ENCODE results near the gene GAB1.

DNA sequence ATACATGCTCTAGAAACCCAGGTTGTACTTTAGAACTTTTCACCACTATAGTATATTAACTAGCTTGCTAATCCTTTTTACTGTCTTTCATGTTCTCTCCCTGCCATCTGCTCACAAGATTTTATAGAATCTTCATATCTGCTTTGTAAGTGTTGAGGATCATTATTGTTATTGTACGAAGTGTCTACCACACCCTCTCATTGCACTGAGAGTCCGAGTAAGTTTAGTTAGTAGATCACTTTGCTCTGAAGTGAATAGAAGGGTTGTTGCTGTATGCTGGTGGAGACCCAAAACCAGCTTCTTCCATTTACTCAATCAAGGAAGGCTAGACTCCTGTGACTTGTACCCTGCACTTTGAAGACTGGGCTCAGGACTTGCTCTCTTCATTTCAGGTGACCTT is 17.1 kb downstream of the GAB1 start:
- TF ChIP-seq, protein P1, sequence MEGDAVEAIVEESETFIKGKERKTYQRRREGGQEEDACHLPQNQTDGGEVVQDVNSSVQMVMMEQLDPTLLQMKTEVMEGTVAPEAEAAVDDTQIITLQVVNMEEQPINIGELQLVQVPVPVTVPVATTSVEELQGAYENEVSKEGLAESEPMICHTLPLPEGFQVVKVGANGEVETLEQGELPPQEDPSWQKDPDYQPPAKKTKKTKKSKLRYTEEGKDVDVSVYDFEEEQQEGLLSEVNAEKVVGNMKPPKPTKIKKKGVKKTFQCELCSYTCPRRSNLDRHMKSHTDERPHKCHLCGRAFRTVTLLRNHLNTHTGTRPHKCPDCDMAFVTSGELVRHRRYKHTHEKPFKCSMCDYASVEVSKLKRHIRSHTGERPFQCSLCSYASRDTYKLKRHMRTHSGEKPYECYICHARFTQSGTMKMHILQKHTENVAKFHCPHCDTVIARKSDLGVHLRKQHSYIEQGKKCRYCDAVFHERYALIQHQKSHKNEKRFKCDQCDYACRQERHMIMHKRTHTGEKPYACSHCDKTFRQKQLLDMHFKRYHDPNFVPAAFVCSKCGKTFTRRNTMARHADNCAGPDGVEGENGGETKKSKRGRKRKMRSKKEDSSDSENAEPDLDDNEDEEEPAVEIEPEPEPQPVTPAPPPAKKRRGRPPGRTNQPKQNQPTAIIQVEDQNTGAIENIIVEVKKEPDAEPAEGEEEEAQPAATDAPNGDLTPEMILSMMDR (IDR thresholded peaks at IDR 0.05) = no peak
- no peak for TF ChIP-seq POLR2A (IDR thresholded peaks at IDR 0.05)

Data from vagina (tissue), 2 donors.